Measurements from ENCODE around the gene ANP32A. TPM values are rescaled to one million over a fixed set of nuclear protein-coding genes. Genes with fewer than 3 reads are reported as not detected.

The ANP32A gene
- total RNA-seq, 1 experiment from 2014 or later: 232 TPM

- ChIA-PET POLR2A (no interaction called here), CTCF (interaction anchor here (0.8 to 2.7 kb wide), 6 partner anchors 9 to 190 kb away, joined by 3 to 17 read pairs (median 4); no protein-coding TSS in a partner anchor)
- TF ChIP-seq FOXJ3 (CRISPR knock-in tag; IDR thresholded peaks at IDR 0.05; ENCODE audit: borderline replicate concordance): no peak
- TF ChIP-seq, protein P1, sequence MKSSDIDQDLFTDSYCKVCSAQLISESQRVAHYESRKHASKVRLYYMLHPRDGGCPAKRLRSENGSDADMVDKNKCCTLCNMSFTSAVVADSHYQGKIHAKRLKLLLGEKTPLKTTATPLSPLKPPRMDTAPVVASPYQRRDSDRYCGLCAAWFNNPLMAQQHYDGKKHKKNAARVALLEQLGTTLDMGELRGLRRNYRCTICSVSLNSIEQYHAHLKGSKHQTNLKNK (CRISPR knock-in tag; IDR thresholded peaks at IDR 0.05): no peak
- no peak for TF ChIP-seq E2F1 (CRISPR knock-in tag; IDR thresholded peaks at IDR 0.05)
- TF ChIP-seq, protein P2, sequence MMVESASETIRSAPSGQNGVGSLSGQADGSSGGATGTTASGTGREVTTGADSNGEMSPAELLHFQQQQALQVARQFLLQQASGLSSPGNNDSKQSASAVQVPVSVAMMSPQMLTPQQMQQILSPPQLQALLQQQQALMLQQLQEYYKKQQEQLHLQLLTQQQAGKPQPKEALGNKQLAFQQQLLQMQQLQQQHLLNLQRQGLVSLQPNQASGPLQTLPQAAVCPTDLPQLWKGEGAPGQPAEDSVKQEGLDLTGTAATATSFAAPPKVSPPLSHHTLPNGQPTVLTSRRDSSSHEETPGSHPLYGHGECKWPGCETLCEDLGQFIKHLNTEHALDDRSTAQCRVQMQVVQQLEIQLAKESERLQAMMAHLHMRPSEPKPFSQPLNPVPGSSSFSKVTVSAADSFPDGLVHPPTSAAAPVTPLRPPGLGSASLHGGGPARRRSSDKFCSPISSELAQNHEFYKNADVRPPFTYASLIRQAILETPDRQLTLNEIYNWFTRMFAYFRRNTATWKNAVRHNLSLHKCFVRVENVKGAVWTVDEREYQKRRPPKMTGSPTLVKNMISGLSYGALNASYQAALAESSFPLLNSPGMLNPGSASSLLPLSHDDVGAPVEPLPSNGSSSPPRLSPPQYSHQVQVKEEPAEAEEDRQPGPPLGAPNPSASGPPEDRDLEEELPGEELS (CRISPR knock-in tag; IDR thresholded peaks at IDR 0.05): no peak
- no peak for TF ChIP-seq EMX1 (CRISPR knock-in tag; IDR thresholded peaks at IDR 0.05)
- TF ChIP-seq NR3C1 (CRISPR knock-in tag; conservative IDR thresholded peaks at IDR 0.05; ENCODE audit: low read depth): no peak
- TF ChIP-seq E2F5 (CRISPR knock-in tag; IDR thresholded peaks at IDR 0.05): no peak
- TF ChIP-seq SOX15 (CRISPR knock-in tag; IDR thresholded peaks at IDR 0.05): no peak
- TF ChIP-seq ARID4B (CRISPR knock-in tag; IDR thresholded peaks at IDR 0.05; ENCODE audit: borderline replicate concordance): no peak
- TF ChIP-seq, protein P3, sequence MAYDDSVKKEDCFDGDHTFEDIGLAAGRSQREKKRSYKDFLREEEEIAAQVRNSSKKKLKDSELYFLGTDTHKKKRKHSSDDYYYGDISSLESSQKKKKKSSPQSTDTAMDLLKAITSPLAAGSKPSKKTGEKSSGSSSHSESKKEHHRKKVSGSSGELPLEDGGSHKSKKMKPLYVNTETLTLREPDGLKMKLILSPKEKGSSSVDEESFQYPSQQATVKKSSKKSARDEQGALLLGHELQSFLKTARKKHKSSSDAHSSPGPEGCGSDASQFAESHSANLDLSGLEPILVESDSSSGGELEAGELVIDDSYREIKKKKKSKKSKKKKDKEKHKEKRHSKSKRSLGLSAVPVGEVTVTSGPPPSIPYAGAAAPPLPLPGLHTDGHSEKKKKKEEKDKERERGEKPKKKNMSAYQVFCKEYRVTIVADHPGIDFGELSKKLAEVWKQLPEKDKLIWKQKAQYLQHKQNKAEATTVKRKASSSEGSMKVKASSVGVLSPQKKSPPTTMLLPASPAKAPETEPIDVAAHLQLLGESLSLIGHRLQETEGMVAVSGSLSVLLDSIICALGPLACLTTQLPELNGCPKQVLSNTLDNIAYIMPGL (CRISPR knock-in tag; IDR thresholded peaks at IDR 0.05): no peak
- TF ChIP-seq TCF7 (CRISPR knock-in tag; IDR thresholded peaks at IDR 0.05; ENCODE audit: low read depth): no peak
- TF ChIP-seq NFATC4 (CRISPR knock-in tag; IDR thresholded peaks at IDR 0.05): no peak
- Mint-ChIP-seq H3K36me3 (no peaks in the 10 kb centered on the region), H3K4me3 (no peak overlapping the region), H3K27ac (no peak overlapping the region), H3K4me1 (peaks cover 11% of the 10 kb centered on the region), H3K9me3 (0 out of 2 replicates have a peak, but pooled peaks cover 4% of the 10 kb centered on the region), H3K27me3 (ENCODE audit: low read depth) (peaks cover 3% of the 10 kb centered on the region; the same call in 1 of the 2 replicates)
- no peak for ATAC-seq
- no peak for DNase-seq (ENCODE audit: low spot score)
Observed at GRCh38 chr15:68734881-68735280, 85.8 kb downstream of the ANP32A start.

DNA sequence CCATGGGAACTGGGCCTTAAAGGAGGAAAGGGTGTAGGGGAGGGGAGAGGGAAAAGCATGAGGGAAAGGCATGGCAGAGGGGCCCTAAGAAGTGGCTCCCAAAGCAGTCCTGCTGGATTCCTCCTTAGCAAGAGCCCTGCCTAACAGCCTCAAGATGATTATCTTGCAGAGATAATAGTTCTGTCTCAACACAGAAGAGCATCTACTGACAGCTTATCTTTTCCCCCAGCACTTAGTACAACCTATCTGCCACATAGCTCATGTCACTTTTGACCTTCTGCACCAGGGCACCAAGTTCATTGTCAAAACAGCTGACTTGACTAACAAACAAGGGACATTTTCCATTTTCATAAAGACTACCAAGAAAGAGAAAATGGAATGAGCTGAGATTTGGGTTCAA, 86.3 kb downstream of the ANP32A start:
- no peak overlapping the region for H3K4me3 Mint-ChIP-seq
- H3K27me3 Mint-ChIP-seq (ENCODE audit: low read depth): peaks cover 3% of the 10 kb centered on the region; the same call in 1 of the 2 replicates
- no peak overlapping the region for H3K27ac Mint-ChIP-seq
- 0 out of 2 replicates have a peak, but pooled peaks cover 4% of the 10 kb centered on the region for H3K9me3 Mint-ChIP-seq
- DNase-seq (ENCODE audit: low spot score) (no peak), ATAC-seq (no peak)
- ChIA-PET POLR2A (no interaction called here), CTCF (interaction anchor here (1.0 to 2.7 kb wide), 5 partner anchors 9 to 190 kb away, joined by 3 to 17 read pairs (median 4); no protein-coding TSS in a partner anchor)
- H3K36me3 Mint-ChIP-seq: no peaks in the 10 kb centered on the region
- H3K4me1 Mint-ChIP-seq: peaks cover 11% of the 10 kb centered on the region
- TF ChIP-seq ELF4 (CRISPR knock-in tag; IDR thresholded peaks at IDR 0.05; ENCODE audit: low read depth): no peak
- TF ChIP-seq, protein P4, sequence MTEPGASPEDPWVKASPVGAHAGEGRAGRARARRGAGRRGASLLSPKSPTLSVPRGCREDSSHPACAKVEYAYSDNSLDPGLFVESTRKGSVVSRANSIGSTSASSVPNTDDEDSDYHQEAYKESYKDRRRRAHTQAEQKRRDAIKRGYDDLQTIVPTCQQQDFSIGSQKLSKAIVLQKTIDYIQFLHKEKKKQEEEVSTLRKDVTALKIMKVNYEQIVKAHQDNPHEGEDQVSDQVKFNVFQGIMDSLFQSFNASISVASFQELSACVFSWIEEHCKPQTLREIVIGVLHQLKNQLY (CRISPR knock-in tag; IDR thresholded peaks at IDR 0.05): no peak
- TF ChIP-seq CREB1 (CRISPR knock-in tag; IDR thresholded peaks at IDR 0.05): no peak
- no peak for TF ChIP-seq ZNF317 (CRISPR knock-in tag; IDR thresholded peaks at IDR 0.05; ENCODE audit: borderline replicate concordance, low read depth)
- no peak for TF ChIP-seq CBFB (CRISPR knock-in tag; IDR thresholded peaks at IDR 0.05; ENCODE audit: low read depth)
- TF ChIP-seq TEAD1 (CRISPR knock-in tag; IDR thresholded peaks at IDR 0.05): no peak
- no peak for TF ChIP-seq SMAD3 (CRISPR knock-in tag; IDR thresholded peaks at IDR 0.05; ENCODE audit: borderline replicate concordance)
- no peak for TF ChIP-seq ZNF423 (CRISPR knock-in tag; IDR thresholded peaks at IDR 0.05)
- TF ChIP-seq, protein P5, sequence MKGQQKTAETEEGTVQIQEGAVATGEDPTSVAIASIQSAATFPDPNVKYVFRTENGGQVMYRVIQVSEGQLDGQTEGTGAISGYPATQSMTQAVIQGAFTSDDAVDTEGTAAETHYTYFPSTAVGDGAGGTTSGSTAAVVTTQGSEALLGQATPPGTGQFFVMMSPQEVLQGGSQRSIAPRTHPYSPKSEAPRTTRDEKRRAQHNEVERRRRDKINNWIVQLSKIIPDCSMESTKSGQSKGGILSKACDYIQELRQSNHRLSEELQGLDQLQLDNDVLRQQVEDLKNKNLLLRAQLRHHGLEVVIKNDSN (CRISPR knock-in tag; IDR thresholded peaks at IDR 0.05): no peak
- TF ChIP-seq, protein P3 (CRISPR knock-in tag; IDR thresholded peaks at IDR 0.05): no peak
